HepG2 (cell line): ENCODE results near the gene SLC22A4. TPM values are rescaled to one million over a fixed set of nuclear protein-coding genes. Genes with fewer than 3 reads are reported as not detected.

ENCODE experiments used
- ATAC-seq: fragments of 200-7000 bp; cut with Tn5 transposase; 3 replicates; pipeline ENCODE4 v1.9.1; 2020; ENCODE audit warnings: mild to moderate bottlenecking, moderate library complexity
- BruUV-seq: library from RNA; stranded (reverse); fragments of 400-500 nt; replicated peaks from 2 replicates; lab custom pipeline; 2021; lab: Mats Ljungman, UMichigan
- CTCF ChIA-PET: fragments of 300-600 bp; formaldehyde crosslinking; extraction: SDS; loops from one replicate; lab custom pipeline; 2021; ENCODE audit warnings: low total read pairs, inconsistent platforms, low intra/inter-chr PET ratio; lab: Yijun Ruan, JAX
- POLR2A ChIA-PET: fragments of 350-600 bp; sonication (Branson Sonifier 250); formaldehyde crosslinking; loops from one replicate; lab custom pipeline; 2020; ENCODE audit warnings: antibody characterized with exemption, inconsistent platforms; lab: Yijun Ruan, JAX
- DNase-seq: peaks from one replicate; pipeline ENCODE4 v3.0.0-alpha.2; 2015; ENCODE audit warnings: low spot score
- FAIRE-seq: peaks from 3 replicates; lab custom pipeline; 2011; peaks lifted over from hg19 to GRCh38; lab: Jason Lieb, UNC
- H2AFZ ChIP-seq: one replicate; pipeline ENCODE4 v1.6.1; 2011; ENCODE audit warnings: low read length, inconsistent platforms
- H3K27ac ChIP-seq: fragments of 300-600 bp; 3 replicates; pipeline ENCODE4 v1.8.0; 2011; ENCODE audit warnings: mixed run types, mild to moderate bottlenecking, mixed read lengths, low read length, inconsistent platforms; ENCODE audit not compliant: insufficient read depth; ENCODE audit errors: extremely low read length
- H3K27me3 ChIP-seq, 2 experiments: fragments of 200-600 bp in 1 of 2; 2 replicates in 1 of 2; 3 replicates in 1 of 2; pipeline versions ENCODE4 v1.6.0 to v1.8.0; 2011; ENCODE audit warnings: low read length in 2 of 2, mild to moderate bottlenecking in 2 of 2, moderate library complexity in 2 of 2, inconsistent platforms in 1 of 2; ENCODE audit not compliant: insufficient read depth in 2 of 2, control insufficient read depth in 1 of 2
- H3K36me3 ChIP-seq, 2 experiments: fragments of 200-600 bp in 1 of 2; replicated peaks in 1 of 2; 2 replicates in 1 of 2; 3 replicates in 1 of 2; pipeline versions ENCODE4 v1.5.1 to v1.8.0; 2011; ENCODE audit warnings: low read length in 2 of 2, inconsistent platforms in 1 of 2; ENCODE audit not compliant: insufficient read depth in 2 of 2, control insufficient read depth in 1 of 2
- H3K4me1 ChIP-seq: 2 replicates; pipeline ENCODE4 v1.5.1; 2012; ENCODE audit warnings: low read length, inconsistent platforms; ENCODE audit not compliant: insufficient read depth
- H3K4me2 ChIP-seq: 2 replicates; pipeline ENCODE4 v1.6.0; 2011; ENCODE audit warnings: low read depth, low read length, inconsistent platforms
- H3K4me3 ChIP-seq, 3 experiments: fragments of 200-600 bp in 1 of 3; sonication (generic), shearing (Covaris generic) in 1 of 3; replicated peaks in 1 of 3; 2 replicates each; pipeline ENCODE4 v1.5.1; 2011 to 2016; ENCODE audit warnings: low read length in 3 of 3, inconsistent platforms in 2 of 3, low read depth in 2 of 3, mild to moderate bottlenecking in 2 of 3, control low read depth in 1 of 3, mixed read lengths in 1 of 3; ENCODE audit not compliant: insufficient read depth in 1 of 3
- H3K79me2 ChIP-seq: one replicate; pipeline ENCODE4 v1.6.1; 2011; ENCODE audit warnings: low read length, inconsistent platforms; ENCODE audit not compliant: insufficient read depth
- H3K9ac ChIP-seq: 2 replicates; pipeline ENCODE4 v1.6.0; 2011; ENCODE audit warnings: mild to moderate bottlenecking, low read depth, low read length, inconsistent platforms; ENCODE audit not compliant: insufficient read depth
- H3K9me3 ChIP-seq: 2 replicates; pipeline ENCODE4 v1.5.1; 2012; ENCODE audit warnings: mild to moderate bottlenecking, low read length
- H4K20me1 ChIP-seq: 2 replicates; pipeline ENCODE4 v1.6.0; 2011; ENCODE audit warnings: inconsistent platforms, mild to moderate bottlenecking, low read length, moderate library complexity; ENCODE audit not compliant: insufficient read depth
- ATF3 ChIP-seq: sonication (generic); formaldehyde crosslinking; IDR thresholded peaks from 2 replicates; pipeline ENCODE4 v1.4.0; 2020; ENCODE audit warnings: missing genetic modification reagents
- CAMTA2 ChIP-seq: sonication (generic); formaldehyde crosslinking; IDR thresholded peaks from 2 replicates; pipeline ENCODE4 v1.4.0; 2020; ENCODE audit warnings: mild to moderate bottlenecking, missing genetic modification reagents, borderline replicate concordance
- KAT8 ChIP-seq: IDR thresholded peaks from 2 replicates; pipeline ENCODE4 v1.6.1; 2016; ENCODE audit warnings: missing genetic modification reagents, missing compliant biosample characterization
- STAG1 ChIP-seq: sonication (generic); formaldehyde crosslinking; IDR thresholded peaks from 2 replicates; pipeline ENCODE4 v1.4.0; 2020; ENCODE audit warnings: missing genetic modification reagents
- ZNF503 ChIP-seq: sonication (generic); formaldehyde crosslinking; IDR thresholded peaks from 2 replicates; pipeline ENCODE4 v1.4.0; 2020; ENCODE audit warnings: missing genetic modification reagents
- ZNF687 ChIP-seq: sonication (generic); formaldehyde crosslinking; IDR thresholded peaks from 2 replicates; pipeline ENCODE4 v1.5.1; 2020; ENCODE audit warnings: mild to moderate bottlenecking, missing genetic modification reagents, moderate library complexity
- WGBS: methylation state at CpG from one replicate; pipeline ENCODE4 v1.1.6; 2017; ENCODE audit warnings: low lambda C conversion rate; 5-methylcytosine and 5-hydroxymethylcytosine counted together
- in situ Hi-C: cut with HindIII; loops from 2 replicates; pipeline ENCODE4 v1.10.0; 2017; ENCODE audit warnings: low pct_unique_long_range_greater_than_20kb; ENCODE audit not compliant: extremely low pct_ligation_motif_present
- intact Hi-C: fragments of 100-400 bp; cut with micrococcal nuclease; formaldehyde crosslinking; loops from one replicate; pipeline ENCODE4 v1.10.0; 2022; ENCODE audit not compliant: unreplicated experiment
- polyA plus RNA-seq, 8 experiments: library from polyadenylated mRNA; depleted of rRNA in 3 of 8; stranded (reverse) in 7 of 8; unstranded in 1 of 8; fragments of >200 nt; fragmentation: Illumina TruSeq in 4 of 8; extraction: Trizol in 4 of 8; gene quantifications; 2 replicates each; pipeline versions ENCODE4 v1.2.1 to v1.2.3, GENCODE V29; 2011 to 2016; ENCODE audit warnings: low read depth in 4 of 8, missing spikeins in 1 of 8, mixed read lengths in 1 of 8; ENCODE audit not compliant: insufficient read depth in 1 of 8
- total RNA-seq, 5 experiments: library from RNA; depleted of rRNA; stranded (reverse); fragments of >200 nt; fragmentation: Illumina TruSeq; extraction: Trizol; gene quantifications; 2 replicates each; pipeline ENCODE4 v1.2.3, GENCODE V29; 2016; ENCODE audit warnings: low read depth in 1 of 5

Gene SLC22A4
- total and polyA plus RNA-seq, 2 of the 13 experiments (the other 11 are each of a cell fraction or from before 2014, with no cell fraction given), result 0.33 to 0.62 TPM

GRCh38 chr5:132271251-132272246, 22.6 kb upstream of the SLC22A4 start:
- Histone ChIP-seq H3K4me3 (no peak overlapping the region), H2AFZ (no peak overlapping the region), H3K4me2 (no peak overlapping the region), H3K9me3 (no peaks in the 10 kb centered on the region), H3K27ac (no peak overlapping the region), H3K27me3 (no peaks in the 10 kb centered on the region; a peak in 1 of 5 replicates), H3K36me3 (no peaks in the 10 kb centered on the region), H4K20me1 (no peaks in the 10 kb centered on the region), H3K79me2 (no peaks in the 10 kb centered on the region), H3K9ac (no peak overlapping the region), H3K4me1 (peaks cover 49% of the 10 kb centered on the region)
- intact Hi-C loops (loop anchor here (2.0 to 5.0 kb wide), 2 partner anchors 96 to 229 kb away; partner anchors contain the start of gene SLC22A5), in situ Hi-C loops (no loop called here)
- CTCF ChIA-PET, result no interaction called here
- no peak for TF ChIP-seq KAT8 (CRISPR knock-in tag)
- TF ChIP-seq CAMTA2 (CRISPR knock-in tag), result no peak
- TF ChIP-seq, all 625 proteins: peak for 0
- 94% methylated on average over 59 of the region's 77 CpGs for WGBS
- ATAC-seq, result no peak
- no TSS peak for BruUV-seq
- no peak for FAIRE-seq
- DNase-seq, result no peak
- POLR2A ChIA-PET, result no interaction called here

GRCh38 chr5:132272311-132273210, 21.6 kb upstream of the SLC22A4 start:
- H3K4me3 ChIP-seq, result no peak overlapping the region
- in situ Hi-C loops (no loop called here), intact Hi-C loops (loop anchor here (2.0 to 5.0 kb wide), 2 partner anchors 95 to 228 kb away; partner anchors contain the start of gene SLC22A5)
- BruUV-seq, result no TSS peak
- H3K79me2 ChIP-seq, result no peaks in the 10 kb centered on the region
- H3K27ac ChIP-seq, result no peak overlapping the region
- no peaks in the 10 kb centered on the region for H3K9me3 ChIP-seq
- H3K27me3 ChIP-seq, result no peaks in the 10 kb centered on the region; a peak in 1 of 5 replicates
- peak overlapping the region; percentile 30; the same call in 1 of the 2 replicates for H3K4me2 ChIP-seq
- DNase-seq, result peak; percentile 38
- no peak overlapping the region for H3K9ac ChIP-seq
- CTCF ChIA-PET, result interaction anchor here (1.1 kb wide), 1 partner anchor 11 kb away, joined by 7 read pairs; no protein-coding TSS in a partner anchor
- POLR2A ChIA-PET, result interaction anchor here (1.2 kb wide), 1 partner anchor 22 kb away, joined by 3 read pairs; the partner anchor contains the start of gene SLC22A4
- 55% methylated on average over 35 of the region's 37 CpGs for WGBS
- peaks cover 52% of the 10 kb centered on the region for H3K4me1 ChIP-seq
- ATAC-seq, result peak; percentile 36
- H2AFZ ChIP-seq, result no peak overlapping the region
- H4K20me1 ChIP-seq, result no peaks in the 10 kb centered on the region
- peak; percentile 47 for FAIRE-seq
- no peaks in the 10 kb centered on the region for H3K36me3 ChIP-seq
- TF ChIP-seq ZNF503 (CRISPR knock-in tag) (no peak), ZNF687 (peak; percentile 20; the same call in 1 of the 2 replicates), STAG1 (CRISPR knock-in tag) (peak; percentile 51), ATF3 (no peak)
